GM20000 (cell line): ENCODE results near the gene ASXL1.

Source experiments
- DNase-seq: peaks from one replicate; pipeline ENCODE4 v3.0.0; 2012; ENCODE audit warnings: low spot score
- CTCF ChIP-seq: IDR thresholded peaks from 2 replicates; pipeline ENCODE4 v1.5.1; 2012; ENCODE audit warnings: mild to moderate bottlenecking, control low read depth; ENCODE audit errors: extremely low read depth, missing control alignments

ASXL1 gene

GRCh38 chr20:32460231-32460630 is 102.1 kb downstream of the ASXL1 start:
- TF ChIP-seq CTCF = no peak
- DNase-seq = no peak

GRCh38 chr20:32460683-32461320 is 102.7 kb downstream of the ASXL1 start:
- DNase-seq = no peak
- no peak for TF ChIP-seq CTCF

- no peak for DNase-seq
- TF ChIP-seq CTCF = no peak
Observed at GRCh38 chr20:32461836-32462600, 103.9 kb downstream of the ASXL1 start.

GRCh38 chr20:32462900-32463641 is 104.9 kb downstream of the ASXL1 start:
- no peak for DNase-seq
- no peak for TF ChIP-seq CTCF

- TF ChIP-seq CTCF = no peak
- DNase-seq = no peak
Observed at GRCh38 chr20:32463642-32464400, 105.7 kb downstream of the ASXL1 start.

- no peak for TF ChIP-seq CTCF
- no peak for DNase-seq
Observed at GRCh38 chr20:32464401-32465091, 106.4 kb downstream of the ASXL1 start.
